Measurements from ENCODE around the gene TEAD1. TPM values are rescaled to one million over a fixed set of nuclear protein-coding genes. Genes with fewer than 3 reads are reported as not detected.
A peak's percentile ranks its signal among the peaks of the same experiment; 100 is the strongest.

TEAD1 gene
- total RNA-seq, 1 donor from 2014 or later = 17.3 TPM

DNA sequence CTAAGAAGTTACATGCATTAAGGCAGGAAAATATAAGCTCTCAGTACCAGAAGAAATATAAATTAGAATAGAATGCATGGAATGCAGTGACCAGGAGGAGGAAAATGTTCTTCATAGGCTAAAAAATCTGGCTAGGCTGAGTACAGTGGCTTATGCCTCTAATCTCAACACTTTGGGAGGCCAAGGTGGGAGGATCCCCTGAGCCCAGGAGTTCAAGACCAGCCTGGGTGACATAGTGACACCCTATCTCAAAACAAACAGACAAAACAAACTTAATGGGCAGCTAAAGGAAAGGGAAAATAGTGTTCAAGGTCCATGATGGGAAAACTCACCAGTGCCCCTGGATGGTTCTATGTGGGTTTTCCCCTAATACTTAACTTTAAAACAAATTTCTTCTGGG lies 256.6 kb downstream of the TEAD1 start:
- DNase-seq (ENCODE audit: low read depth in 2 of 2) = no peak

DNA sequence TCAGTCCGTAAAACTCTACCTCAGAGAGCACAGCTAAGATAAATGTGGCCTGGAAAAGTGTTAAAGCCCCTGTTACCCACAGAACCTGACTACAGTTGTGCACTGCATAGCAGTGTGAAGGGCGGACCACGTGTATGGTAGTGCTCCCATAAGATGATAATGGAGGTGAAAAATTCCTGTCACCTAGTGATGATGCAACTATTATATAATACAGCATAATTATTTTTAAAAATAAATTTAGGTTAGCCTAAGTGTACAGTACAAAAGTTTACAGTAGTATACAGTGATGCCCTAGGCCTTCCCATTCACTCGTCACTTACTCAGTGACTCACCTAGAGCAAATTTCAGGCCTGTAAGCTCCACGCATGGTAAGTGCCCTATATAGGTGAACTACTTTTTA lies 258.3 kb downstream of the TEAD1 start:
- DNase-seq (ENCODE audit: low read depth in 2 of 2) = no peak

DNA sequence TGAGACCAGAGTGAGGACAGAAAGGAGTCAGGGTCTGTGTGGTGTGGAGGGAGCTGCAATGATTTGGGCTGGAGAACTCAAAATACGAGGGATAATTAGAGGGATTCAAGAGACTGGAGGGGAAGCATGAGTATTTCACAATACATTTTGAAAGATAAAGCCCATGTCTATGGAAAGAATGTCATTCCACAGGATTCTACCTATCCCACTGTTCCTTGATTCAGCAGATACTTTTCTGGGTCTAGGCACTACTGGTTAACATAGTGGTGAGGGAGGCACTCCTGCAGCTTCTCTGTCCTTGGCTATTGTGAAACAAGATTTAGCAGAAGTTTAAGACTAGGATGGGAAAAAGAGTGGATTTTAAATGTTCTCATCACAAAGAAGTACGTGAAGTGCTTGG lies 262.0 kb downstream of the TEAD1 start:
- DNase-seq (ENCODE audit: low read depth in 2 of 2) = no peak

DNA sequence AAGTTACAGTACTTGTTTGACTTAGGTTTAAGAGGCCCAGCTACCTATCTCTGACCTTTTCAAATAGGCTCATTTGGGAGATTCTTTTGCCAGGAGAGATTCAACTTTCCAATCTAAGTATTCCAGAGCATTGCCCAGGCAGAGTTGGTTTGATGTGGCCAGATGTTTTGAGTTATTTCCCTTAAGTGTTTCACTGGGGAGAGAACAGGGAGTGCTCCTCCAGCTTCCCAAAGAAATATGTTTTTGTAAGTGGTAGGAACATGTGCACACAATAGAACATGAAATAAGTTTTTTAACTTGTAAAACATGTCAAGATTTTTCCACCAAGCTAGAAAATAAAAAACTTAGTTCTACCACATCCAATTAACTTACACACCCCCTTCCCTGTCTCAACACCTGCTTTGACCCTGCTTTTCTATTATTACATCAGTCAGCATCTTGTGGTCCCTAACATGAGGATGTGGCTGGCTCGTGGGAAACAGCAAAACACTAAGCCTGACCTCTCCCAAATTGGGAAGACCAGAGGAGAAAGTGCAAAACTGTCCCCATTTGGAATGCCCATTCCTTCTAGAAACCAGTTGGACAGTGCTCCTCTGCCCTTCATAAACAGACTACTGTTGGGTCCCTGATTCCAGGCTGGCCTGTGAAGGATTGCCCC lies 264.5 kb downstream of the TEAD1 start:
- no peak for DNase-seq (ENCODE audit: low read depth in 2 of 2)

DNA sequence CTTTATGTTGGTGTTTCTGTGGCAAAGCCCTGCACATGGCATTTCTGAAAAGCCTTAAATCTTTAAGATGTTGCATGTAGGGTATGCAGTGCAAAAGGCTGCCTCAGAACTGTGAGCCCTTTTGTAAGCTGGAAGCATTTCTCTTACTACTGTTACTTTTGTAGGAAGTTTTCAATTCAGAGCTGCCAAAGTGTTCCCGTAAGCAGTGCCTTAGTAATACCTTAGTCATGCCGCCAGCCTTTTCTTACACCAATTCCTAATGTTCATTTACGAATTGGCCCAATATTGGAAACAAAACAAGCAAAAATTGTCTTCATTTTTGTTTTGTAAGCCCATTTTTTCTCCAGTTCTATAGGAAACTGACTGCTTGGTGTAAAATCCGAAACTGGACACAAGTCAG lies 267.4 kb downstream of the TEAD1 start:
- no peak for DNase-seq (ENCODE audit: low read depth in 2 of 2)

DNA sequence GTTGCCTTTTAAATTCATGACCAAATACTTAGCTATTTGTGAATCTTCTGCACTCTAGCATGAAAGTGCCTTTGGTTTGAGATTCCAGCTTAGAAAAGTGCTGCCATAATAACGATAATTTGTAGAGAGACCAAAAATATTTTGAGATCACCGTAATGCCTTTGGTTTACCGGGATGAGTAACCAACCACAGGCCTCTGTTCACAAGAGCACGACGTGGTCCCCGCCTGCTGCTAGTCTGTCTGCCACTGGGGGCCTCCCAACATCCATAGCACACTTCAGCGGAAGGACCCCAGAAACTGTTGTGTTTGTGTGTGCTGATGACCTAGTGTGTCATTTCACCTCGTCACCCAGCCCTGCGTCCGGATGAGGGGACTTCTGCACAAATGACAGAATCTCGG lies 267.9 kb downstream of the TEAD1 start:
- DNase-seq (ENCODE audit: low read depth in 2 of 2) = no peak

DNA sequence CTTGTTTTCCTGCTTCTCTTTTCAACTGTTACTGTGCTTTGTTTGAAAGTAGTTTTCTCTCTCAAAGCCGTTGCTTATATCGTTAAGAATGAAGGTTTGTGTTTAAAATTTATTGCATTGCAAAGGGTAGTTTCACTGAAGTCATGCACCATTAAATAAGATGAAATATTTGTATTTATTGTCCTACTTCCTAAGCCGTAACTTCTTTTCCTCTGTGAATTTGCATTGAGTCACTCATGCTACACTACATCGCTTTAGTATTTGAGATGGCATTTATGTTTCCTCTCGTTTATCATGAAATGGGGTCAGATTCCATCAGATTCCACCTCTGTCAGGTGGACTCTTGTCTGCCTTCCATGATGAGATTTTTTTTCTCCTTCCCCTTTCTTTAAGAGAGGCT lies 269.1 kb downstream of the TEAD1 start:
- DNase-seq (ENCODE audit: low read depth in 2 of 2) = no peak

DNA sequence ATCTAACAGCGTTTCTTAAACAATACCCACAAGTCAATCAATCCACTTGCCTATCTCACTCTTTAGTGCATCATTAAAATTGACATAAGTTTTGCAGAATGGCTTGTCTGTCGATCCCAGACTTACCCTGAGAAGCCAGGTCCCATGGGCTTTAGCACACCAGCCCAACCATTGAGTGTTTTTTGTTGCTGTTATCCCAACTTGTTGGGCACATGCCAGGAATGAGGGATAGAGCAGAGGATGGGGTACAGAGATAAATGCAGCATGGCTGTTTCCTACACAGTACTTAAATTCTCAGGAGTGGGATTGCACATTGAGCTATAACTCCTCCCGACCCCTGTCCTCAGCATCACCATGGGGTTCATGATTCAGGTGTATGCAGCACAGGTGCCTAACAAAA lies 270.7 kb downstream of the TEAD1 start:
- no peak for DNase-seq (ENCODE audit: low read depth in 2 of 2)

DNA sequence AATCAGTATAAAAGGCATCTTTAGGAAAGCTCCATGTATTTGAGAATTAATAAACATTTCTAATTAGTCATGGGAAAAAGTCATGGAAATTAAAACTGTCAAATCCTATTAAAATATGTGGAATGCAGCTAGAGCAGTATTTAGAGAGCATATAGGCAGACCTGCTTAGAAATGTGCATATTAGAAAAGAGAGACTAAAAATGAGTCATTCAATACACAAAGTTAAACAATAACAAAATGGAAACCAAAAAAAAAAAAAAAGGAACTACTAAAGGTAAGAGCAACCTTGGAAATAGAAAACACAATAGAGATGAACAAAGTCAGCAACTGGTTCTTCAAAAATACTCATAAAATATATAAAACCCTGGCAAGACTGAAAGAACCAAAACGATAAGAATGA lies 275.2 kb downstream of the TEAD1 start:
- DNase-seq (ENCODE audit: low read depth in 2 of 2) = no peak

DNA sequence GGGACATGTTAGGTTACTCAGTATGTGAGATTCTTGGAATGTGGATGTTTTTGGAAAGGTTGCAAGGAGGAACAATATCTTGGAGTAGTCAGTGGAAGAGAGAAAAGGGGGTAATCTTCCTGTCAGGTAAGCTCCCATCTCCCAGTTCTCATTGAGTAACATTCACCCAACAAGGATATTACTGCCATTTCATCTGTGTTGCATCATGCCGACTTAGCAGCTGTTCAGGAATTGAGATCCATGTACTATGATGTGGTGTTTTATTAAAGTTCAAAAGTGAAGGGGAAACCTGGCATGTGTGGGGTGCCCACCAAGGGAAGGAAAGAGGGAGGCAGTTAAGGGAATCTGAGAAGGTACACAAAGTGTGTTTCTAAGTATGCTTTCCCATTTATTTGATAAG lies 276.4 kb downstream of the TEAD1 start:
- no peak for DNase-seq (ENCODE audit: low read depth in 2 of 2)

DNA sequence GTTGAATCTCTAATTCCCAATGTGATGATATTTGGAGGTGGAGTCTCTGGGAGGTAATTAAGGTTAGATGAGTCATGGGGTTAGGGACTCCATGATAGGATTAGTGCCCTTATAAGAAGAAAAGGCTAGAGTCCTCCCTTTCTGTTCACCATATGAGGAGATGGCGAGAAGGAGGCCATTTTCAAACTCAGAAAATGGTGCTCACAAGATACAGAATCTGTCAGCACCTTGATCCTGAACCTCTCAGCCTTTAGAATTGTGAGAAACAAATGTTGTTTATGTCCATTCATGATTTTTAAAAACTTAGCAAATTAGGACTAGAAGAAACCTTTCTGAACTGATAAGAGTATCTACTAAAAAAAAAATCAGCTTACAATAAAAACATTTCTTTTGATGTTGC lies 277.2 kb downstream of the TEAD1 start:
- no peak for DNase-seq (ENCODE audit: low read depth in 2 of 2)

DNA sequence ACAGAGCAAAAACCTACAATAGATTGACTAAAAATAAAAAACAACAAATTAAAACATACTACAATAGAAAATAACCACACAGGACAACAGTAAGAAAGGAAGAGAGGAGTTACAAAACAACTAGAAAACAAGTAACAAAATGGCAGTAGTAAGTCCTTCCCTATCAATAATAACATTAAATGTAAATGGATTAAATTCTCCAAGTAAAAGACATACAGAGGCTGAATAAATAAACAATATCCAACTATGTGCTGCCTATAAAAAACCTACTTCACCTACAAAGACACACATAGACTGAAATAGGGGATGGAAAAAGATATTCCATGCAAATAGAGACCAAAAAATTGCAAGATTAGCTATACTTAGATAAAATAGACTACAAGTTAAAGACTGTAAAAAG lies 277.9 kb downstream of the TEAD1 start:
- no peak for DNase-seq (ENCODE audit: low read depth in 2 of 2)

DNA sequence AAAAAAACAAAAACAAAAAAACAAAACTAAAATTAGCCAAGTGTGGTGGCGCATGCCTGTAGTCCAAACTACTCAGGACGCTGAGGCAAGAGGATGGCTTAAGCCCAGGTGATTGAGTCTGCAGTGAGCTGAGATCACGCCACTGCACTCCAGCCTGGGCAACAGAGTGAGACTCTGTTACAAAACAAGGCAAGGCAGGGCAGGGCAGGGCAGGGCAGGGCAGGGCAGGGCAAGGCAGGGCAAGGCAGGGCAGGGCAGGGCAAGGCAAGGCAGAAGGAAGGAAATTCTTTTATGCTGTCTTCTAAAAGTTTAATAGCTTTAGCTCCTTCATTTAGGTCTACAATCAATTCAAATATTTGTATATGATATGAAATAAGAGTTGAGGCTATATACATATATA lies 284.8 kb downstream of the TEAD1 start:
- DNase-seq (ENCODE audit: low read depth in 2 of 2) = no peak

DNA sequence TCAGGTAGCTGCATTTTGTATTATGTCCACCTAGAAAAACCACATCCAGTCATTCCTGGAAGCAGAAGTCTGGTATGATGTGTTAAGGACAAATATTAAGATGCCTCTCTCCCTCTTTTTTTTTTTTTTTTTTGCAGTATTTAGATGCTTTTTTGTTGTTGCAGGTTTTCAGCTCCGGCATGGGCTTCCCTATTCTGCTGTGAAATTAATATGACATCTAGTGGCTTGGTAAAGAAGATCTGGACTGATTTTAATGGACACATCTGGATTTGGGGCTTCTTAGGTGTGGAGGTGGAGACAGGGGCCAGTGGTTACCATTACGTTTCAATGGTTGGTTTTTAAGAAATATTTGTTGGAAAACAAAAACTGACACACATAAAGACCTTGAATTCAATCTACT lies 287.4 kb downstream of the TEAD1 start:
- DNase-seq (ENCODE audit: low read depth in 2 of 2) = peak in 1 of 2 donors; percentile 9

DNA sequence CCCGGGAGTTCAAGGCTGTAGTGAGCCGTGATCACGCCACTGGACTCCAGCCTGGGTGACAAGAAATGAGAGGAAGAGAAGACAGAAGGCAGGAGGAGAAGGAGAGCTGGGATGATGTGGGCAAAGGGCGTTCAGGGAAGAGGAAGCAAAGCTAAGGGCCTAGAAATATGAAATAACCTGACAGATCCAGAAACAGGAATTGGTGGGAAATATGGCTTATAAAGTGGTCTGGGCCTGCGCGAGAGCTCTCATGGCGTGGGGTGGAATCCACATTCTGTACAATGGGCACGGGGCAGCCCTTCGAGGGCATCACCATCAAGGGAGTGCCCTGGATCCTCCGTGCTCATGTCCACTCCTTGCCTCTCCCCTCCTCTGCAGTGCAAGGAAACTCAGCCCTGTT lies 288.1 kb downstream of the TEAD1 start:
- DNase-seq (ENCODE audit: low read depth in 2 of 2) = no peak

DNA sequence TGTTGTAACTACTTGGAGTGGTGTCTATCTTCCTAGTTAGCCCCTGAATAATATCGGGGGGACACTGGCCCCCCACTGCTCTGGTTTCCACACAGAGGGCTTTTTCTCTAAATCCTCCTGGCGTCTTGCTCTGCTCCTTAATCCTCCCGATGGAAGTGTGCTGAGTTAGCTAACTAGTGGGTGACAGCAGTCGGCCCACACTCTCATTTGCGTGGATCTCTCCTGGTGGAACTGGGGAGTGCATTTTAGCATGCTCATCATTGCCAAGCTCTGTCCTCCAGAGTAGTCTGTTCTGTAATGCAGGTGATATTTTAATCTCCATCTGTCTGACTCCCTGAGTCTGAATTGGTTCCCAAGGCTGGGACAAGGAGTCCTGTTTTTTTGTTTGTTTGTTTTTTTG lies 288.8 kb downstream of the TEAD1 start:
- no peak for DNase-seq (ENCODE audit: low read depth in 2 of 2)

DNA sequence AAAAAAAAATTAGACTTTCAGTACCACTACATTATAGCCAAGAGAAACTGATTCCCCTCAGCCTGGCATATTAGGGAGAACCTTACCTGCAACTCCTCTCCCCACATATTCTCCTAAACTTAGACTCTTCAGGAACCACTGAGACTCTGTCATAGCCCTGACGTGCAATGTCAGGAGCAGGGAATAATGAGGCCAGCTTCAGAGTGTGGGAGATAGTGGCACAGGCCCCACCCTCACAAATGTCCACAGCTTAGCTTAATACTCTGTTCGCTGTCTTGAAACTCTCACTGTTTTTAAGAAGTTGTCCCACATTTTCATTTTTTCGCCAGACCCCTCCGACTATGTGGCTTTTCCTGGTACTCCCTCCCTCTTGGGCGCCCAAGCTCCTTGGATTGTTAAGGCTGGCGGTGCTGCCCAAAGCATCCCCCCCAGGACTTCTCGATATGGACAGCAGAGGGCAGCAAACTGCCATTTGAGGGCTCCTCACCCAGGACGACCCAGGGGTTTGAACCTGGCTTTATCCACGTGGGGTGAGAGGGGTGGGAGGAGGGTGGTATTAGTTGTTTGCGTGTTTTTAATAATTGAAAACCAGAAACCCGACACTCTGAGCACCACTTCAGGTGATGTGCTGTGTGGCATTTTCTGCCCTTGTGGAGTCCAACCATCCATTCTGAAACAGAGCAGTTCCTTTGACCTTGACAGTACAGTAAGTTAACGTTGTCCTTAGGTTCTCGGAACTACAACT lies 289.7 kb downstream of the TEAD1 start:
- DNase-seq (ENCODE audit: low read depth in 2 of 2) = peak; percentile 26 to 60

DNA sequence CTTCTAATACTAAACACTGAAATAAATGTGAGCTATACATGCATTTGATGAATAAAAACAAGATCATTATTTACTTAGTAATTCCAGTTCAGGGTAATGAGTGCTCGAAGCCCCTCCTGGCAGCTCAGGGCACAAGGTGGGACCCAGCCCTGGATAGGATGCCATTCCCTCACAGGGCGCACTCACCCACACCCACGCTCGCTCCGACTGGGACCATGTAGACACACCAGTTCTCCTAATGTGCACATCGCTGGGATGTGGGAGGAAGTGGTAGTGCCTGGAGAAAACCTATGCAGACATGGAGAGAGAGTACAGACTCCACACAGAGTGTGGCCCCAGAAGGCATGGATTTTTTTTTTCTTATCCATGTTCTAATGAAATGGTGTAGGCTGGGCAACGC lies 290.4 kb downstream of the TEAD1 start:
- DNase-seq (ENCODE audit: low read depth in 2 of 2) = no peak

DNA sequence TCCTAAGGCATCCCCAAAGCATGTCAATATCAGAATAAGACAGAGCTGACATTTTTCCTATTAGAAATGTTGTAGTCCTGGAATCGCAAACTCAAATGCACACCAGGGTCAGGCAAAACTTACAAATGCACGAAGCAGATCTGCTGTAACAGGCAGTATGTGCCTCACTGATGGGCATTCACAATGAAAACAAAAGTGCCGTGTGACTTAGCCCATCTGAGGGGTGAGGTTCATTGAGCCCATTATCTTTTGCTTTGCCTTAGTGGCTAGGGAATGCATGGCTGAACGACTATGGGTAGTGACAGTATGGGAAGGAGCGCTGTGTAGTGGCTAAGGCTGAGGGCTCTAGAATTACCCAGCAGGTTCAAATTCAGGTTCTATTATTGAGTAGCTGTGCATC lies 291.8 kb downstream of the TEAD1 start:
- no peak for DNase-seq (ENCODE audit: low read depth in 2 of 2)

DNA sequence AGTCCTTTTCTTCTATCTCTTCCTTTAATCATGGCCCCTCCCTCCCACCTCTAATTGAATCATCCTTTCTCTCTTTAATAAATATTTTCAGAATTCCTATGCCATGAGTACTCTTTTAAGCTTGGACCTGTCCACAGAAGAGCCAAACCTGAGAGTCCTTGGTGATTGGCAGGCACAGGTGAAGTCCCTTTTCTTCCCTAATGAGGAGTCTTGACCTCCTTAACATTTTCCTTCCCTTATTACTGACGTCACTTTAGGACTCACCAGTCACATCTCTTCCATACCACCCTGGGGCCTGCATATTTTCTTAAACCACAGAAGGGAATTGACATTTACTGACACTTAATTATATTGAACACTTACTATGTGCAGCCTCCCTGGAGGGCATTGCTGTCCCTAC lies 293.9 kb downstream of the TEAD1 start:
- DNase-seq (ENCODE audit: low read depth in 2 of 2) = no peak

DNA sequence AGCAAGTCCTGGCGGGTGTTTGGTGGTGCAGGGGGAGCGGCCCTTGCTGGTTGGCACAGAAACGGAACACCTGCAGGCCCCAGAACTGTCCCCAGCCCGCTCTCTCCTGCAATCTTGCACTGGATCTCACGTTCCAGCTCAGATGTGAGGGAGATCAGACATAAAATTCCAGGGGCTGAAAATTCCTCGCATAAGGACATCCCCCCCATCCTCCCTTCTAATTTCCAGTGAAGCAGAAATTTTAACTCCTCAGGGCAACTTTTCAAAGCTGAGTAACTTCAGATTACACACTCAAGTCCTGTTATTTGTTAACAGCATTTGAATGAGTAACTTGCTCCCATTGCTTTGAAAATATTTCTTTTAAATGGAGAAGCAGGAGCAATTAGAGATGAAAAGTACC lies 294.6 kb downstream of the TEAD1 start:
- DNase-seq (ENCODE audit: low read depth in 2 of 2) = no peak

DNA sequence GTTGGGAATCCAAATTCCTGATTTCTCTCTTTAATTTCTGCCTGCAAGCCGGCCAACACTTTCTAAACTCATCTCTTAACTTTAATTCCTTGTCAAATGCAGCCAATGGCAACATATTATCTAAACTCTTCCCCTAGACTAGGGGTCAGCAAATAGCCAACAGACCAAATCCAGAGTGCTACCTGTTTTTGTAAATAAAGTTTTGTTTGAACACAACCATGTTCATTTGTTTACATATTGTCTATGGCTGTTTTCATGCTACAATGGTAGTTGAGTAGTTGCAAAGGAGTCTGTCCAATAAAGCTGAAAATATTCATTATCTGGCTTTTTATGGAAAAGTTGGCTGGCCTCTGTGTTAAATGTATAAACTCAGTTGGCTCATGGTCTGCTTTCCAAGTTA lies 297.7 kb downstream of the TEAD1 start:
- DNase-seq (ENCODE audit: low read depth in 2 of 2) = no peak

DNA sequence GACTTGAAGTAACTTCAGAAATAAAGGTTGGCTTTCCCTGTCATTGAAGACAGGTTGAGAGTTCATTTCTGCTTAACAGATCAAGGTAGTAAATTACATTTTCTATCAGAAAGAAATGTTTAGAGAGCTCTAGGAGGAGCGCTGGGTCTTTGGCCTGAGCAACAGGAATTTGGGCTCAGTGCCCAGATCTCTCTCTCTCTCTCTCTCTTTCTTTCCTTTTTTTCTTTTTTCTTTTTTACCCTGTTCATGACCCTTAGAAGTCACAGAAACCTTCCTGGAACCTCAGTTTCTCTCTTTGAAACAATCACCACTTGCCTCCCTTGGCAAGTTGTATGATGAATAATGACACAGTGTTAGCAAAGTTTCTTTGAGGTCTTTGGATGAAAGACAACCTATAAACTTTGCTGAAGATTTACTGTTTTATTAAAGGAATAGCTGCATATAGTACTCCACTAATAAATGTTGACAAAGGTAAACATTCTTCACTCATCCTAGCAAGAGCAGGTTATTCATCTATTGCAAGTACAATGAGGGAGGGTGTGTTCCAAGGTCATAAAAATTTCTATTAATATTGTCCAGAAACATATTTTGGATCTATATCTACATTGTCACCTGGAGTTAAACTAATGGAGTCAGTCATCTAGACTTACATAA lies 299.4 kb downstream of the TEAD1 start:
- DNase-seq (ENCODE audit: low read depth in 2 of 2) = no peak

All from dermis microvascular lymphatic vessel endothelial cell (primary cell).